Keratinocyte (primary cell): ENCODE results near the gene SEC14L1. TPM values are rescaled to one million over a fixed set of nuclear protein-coding genes. Genes with fewer than 3 reads are reported as not detected.

Source experiments
- DNase-seq: peaks from one replicate; pipeline ENCODE4 v3.0.0-alpha.2; 2011; ENCODE audit warnings: low read depth, missing footprints, low spot score
- FAIRE-seq: peaks from 2 replicates; lab custom pipeline; 2011; peaks lifted over from hg19 to GRCh38; lab: Jason Lieb, UNC
- H2AFZ ChIP-seq: 2 replicates; pipeline ENCODE4 v1.6.0; 2012; ENCODE audit warnings: low read length, control low read depth, inconsistent platforms; ENCODE audit not compliant: control insufficient read depth
- H3K27ac ChIP-seq: 2 replicates; pipeline ENCODE4 v1.5.1; 2011; ENCODE audit warnings: low read length; ENCODE audit not compliant: control insufficient read depth, insufficient read depth
- H3K27me3 ChIP-seq: 3 replicates; pipeline ENCODE4 v1.6.0; 2011; ENCODE audit warnings: low read length; ENCODE audit not compliant: control insufficient read depth, insufficient read depth; ENCODE audit errors: extremely low read depth
- H3K36me3 ChIP-seq, 2 experiments: 2 replicates in 1 of 2; 3 replicates in 1 of 2; pipeline ENCODE4 v1.5.1; 2011; ENCODE audit warnings: low read length in 2 of 2, mild to moderate bottlenecking in 1 of 2; ENCODE audit not compliant: control insufficient read depth in 2 of 2, insufficient read depth in 2 of 2; ENCODE audit errors: extremely low read depth in 1 of 2
- H3K4me1 ChIP-seq: 3 replicates; pipeline ENCODE4 v1.5.1; 2011; ENCODE audit warnings: low read length; ENCODE audit not compliant: control insufficient read depth, insufficient read depth; ENCODE audit errors: extremely low read depth
- H3K4me2 ChIP-seq: 3 replicates; pipeline ENCODE4 v1.6.0; 2011; ENCODE audit warnings: low read depth, low read length; ENCODE audit not compliant: control insufficient read depth, insufficient read depth; ENCODE audit errors: extremely low read depth
- H3K4me3 ChIP-seq, 3 experiments: fragments of 200-600 bp in 1 of 3; sonication (generic) in 1 of 3; 2 replicates in 2 of 3; 3 replicates in 1 of 3; pipeline ENCODE4 v1.5.1; 2011 to 2016; ENCODE audit warnings: low read length in 3 of 3, mild to moderate bottlenecking in 3 of 3, control low read depth in 2 of 3, inconsistent platforms in 1 of 3, low read depth in 1 of 3, mixed read lengths in 1 of 3, mixed run types in 1 of 3, moderate library complexity in 1 of 3; ENCODE audit not compliant: control insufficient read depth in 2 of 3, insufficient read depth in 2 of 3; ENCODE audit errors: extremely low read depth in 1 of 3
- H3K79me2 ChIP-seq: 2 replicates; pipeline ENCODE4 v1.6.0; 2012; ENCODE audit warnings: low read length; ENCODE audit not compliant: control insufficient read depth, insufficient read depth
- H3K9ac ChIP-seq: 3 replicates; pipeline ENCODE4 v1.6.0; 2011; ENCODE audit warnings: low read length; ENCODE audit not compliant: control insufficient read depth, insufficient read depth; ENCODE audit errors: extremely low read depth
- H3K9me1 ChIP-seq: 3 replicates; pipeline ENCODE4 v1.6.0; 2011; ENCODE audit warnings: low read length; ENCODE audit not compliant: control insufficient read depth, insufficient read depth; ENCODE audit errors: extremely low read depth
- H3K9me3 ChIP-seq: 2 replicates; pipeline ENCODE4 v1.5.1; 2012; ENCODE audit warnings: low read depth, low read length; ENCODE audit not compliant: control insufficient read depth
- H4K20me1 ChIP-seq: 3 replicates; pipeline ENCODE4 v1.6.0; 2011; ENCODE audit warnings: low read length; ENCODE audit not compliant: control insufficient read depth, insufficient read depth; ENCODE audit errors: extremely low read depth
- EZH2 ChIP-seq: IDR thresholded peaks from one replicate; pipeline ENCODE4 v1.6.1; 2012; ENCODE audit warnings: inconsistent platforms, mild to moderate bottlenecking, low read length, moderate library complexity
- dilution Hi-C: fragments of 300-500 bp; cut with MboI; formaldehyde crosslinking; loops from one replicate; pipeline ENCODE4 v1.7.0; 2020; ENCODE audit warnings: low sequenced_read_pairs; ENCODE audit not compliant: extremely low pct_ligation_motif_present
- polyA plus RNA-seq, 5 experiments: library from polyadenylated mRNA; depleted of rRNA in 3 of 5; stranded (reverse) in 3 of 5; stranded (forward) in 1 of 5; unstranded in 1 of 5; fragments of >200 nt; gene quantifications; 1 replicate in 1 of 5; 2 replicates in 3 of 5; 3 replicates in 1 of 5; pipeline versions ENCODE4 v1.2.1 to v1.2.3, GENCODE V29; 2011 to 2012; ENCODE audit warnings: missing spikeins in 2 of 5, low read depth in 1 of 5, low replicate concordance in 1 of 5
- TF ChIP-seq, protein P1 (sequence below), 3 experiments: IDR thresholded peaks in 1 of 3; conservative IDR thresholded peaks in 1 of 3; optimal IDR thresholded peaks in 1 of 3; 2 replicates in 2 of 3; 3 replicates in 1 of 3; pipeline versions ENCODE3 to v1.5.1; 2011; ENCODE audit warnings: low read length in 3 of 3, mild to moderate bottlenecking in 3 of 3, moderate library complexity in 2 of 3, control low read depth in 1 of 3, inconsistent platforms in 1 of 3; ENCODE audit not compliant: insufficient read depth in 2 of 3; ENCODE audit errors: extremely low read depth in 1 of 3

The SEC14L1 gene
- polyA plus RNA-seq, 1 donor (not counting 4 experiments of a cell fraction or from before 2014, with no cell fraction given): 35.6 TPM

DNA sequence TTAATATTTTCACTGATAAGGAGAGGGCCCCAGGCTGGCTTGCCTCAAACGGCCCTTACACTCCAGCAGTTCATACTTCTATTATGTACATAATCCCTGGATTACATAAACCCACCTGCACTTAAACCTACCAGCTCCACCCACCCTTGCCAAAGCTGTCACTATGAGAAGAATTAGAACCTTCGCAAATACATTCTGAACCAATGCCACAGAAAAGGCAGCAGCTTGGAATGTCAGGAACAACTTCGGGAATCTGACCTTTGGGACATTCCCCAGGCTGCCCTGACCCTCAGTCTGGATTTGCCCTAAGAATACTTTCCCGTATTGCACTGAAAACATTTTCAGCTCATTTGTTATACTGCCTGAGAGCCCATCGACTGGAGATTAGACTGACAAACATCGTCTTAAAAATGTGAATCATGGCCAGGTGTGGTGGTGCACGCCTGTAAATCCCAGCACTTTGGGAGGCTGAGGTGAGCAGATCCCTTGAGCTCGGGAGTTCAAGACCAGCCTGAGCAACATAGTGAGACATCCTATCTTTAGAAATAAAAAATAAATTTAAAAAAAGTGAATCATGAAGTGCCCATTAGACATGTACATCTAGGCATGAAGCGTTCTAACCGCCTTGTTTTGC lies 21.0 kb upstream of the SEC14L1 start:
- H3K4me2 ChIP-seq: no peak overlapping the region
- dilution Hi-C loops: no loop called here
- H3K9me1 ChIP-seq: no peaks in the 10 kb centered on the region
- TF ChIP-seq, protein P1, sequence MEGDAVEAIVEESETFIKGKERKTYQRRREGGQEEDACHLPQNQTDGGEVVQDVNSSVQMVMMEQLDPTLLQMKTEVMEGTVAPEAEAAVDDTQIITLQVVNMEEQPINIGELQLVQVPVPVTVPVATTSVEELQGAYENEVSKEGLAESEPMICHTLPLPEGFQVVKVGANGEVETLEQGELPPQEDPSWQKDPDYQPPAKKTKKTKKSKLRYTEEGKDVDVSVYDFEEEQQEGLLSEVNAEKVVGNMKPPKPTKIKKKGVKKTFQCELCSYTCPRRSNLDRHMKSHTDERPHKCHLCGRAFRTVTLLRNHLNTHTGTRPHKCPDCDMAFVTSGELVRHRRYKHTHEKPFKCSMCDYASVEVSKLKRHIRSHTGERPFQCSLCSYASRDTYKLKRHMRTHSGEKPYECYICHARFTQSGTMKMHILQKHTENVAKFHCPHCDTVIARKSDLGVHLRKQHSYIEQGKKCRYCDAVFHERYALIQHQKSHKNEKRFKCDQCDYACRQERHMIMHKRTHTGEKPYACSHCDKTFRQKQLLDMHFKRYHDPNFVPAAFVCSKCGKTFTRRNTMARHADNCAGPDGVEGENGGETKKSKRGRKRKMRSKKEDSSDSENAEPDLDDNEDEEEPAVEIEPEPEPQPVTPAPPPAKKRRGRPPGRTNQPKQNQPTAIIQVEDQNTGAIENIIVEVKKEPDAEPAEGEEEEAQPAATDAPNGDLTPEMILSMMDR (optimal IDR thresholded peaks at IDR 0.05 in 1 of 3, IDR thresholded peaks at IDR 0.05 in 1 of 3, conservative IDR thresholded peaks at IDR 0.05 in 1 of 3; ENCODE audit: extremely low read depth in 1 of 3, insufficient read depth in 2 of 3, low read length in 3 of 3): no peak
- no peak for TF ChIP-seq EZH2
- H3K4me3 ChIP-seq: no peak overlapping the region
- peaks cover 27% of the 10 kb centered on the region for H3K4me1 ChIP-seq
- FAIRE-seq: no peak
- no peaks in the 10 kb centered on the region for H3K79me2 ChIP-seq
- H3K27me3 ChIP-seq: no peaks in the 10 kb centered on the region
- no peak overlapping the region for H2AFZ ChIP-seq
- H3K36me3 ChIP-seq: no peaks in the 10 kb centered on the region
- H3K27ac ChIP-seq: no peak overlapping the region
- no peak overlapping the region for H3K9ac ChIP-seq
- no peaks in the 10 kb centered on the region for H4K20me1 ChIP-seq
- DNase-seq: no peak
- no peaks in the 10 kb centered on the region for H3K9me3 ChIP-seq

DNA sequence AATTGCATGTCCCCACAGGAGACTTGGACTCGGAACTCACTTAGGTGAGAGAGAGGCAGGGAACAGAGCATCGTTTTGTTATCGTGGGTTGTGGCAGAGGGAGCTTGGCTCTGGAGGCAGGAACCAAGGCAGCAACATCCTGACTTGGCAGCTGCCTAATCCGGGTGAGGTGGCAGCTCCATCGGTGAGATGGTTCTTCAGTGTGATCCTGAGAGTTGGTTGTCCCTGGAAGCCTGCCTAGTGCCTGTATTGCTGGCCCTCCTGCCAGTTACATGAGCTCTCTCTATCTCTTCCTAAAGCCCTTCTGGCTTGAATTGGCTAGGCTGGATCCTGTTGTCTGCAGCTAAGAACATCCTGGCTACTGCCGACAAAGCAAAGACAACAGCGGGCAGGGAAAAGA lies 19.9 kb upstream of the SEC14L1 start:
- peaks cover 38% of the 10 kb centered on the region for H3K4me1 ChIP-seq
- H3K27ac ChIP-seq: no peak overlapping the region
- TF ChIP-seq, protein P1 (optimal IDR thresholded peaks at IDR 0.05 in 1 of 3, IDR thresholded peaks at IDR 0.05 in 1 of 3, conservative IDR thresholded peaks at IDR 0.05 in 1 of 3; ENCODE audit: extremely low read depth in 1 of 3, insufficient read depth in 2 of 3, low read length in 3 of 3): no peak
- TF ChIP-seq EZH2: no peak
- no peak overlapping the region for H2AFZ ChIP-seq
- H3K4me2 ChIP-seq: no peak overlapping the region
- DNase-seq (no peak), FAIRE-seq (no peak)
- dilution Hi-C loops: no loop called here
- no peaks in the 10 kb centered on the region for H4K20me1 ChIP-seq
- H3K9me1 ChIP-seq: no peaks in the 10 kb centered on the region
- H3K36me3 ChIP-seq: no peaks in the 10 kb centered on the region
- H3K9ac ChIP-seq: no peak overlapping the region
- H3K27me3 ChIP-seq: no peaks in the 10 kb centered on the region
- no peak overlapping the region for H3K4me3 ChIP-seq
- H3K79me2 ChIP-seq: no peaks in the 10 kb centered on the region
- H3K9me3 ChIP-seq: no peaks in the 10 kb centered on the region
